Neural cell (in vitro differentiated cells): ENCODE results near the gene RAPGEF3. TPM values are rescaled to one million over a fixed set of nuclear protein-coding genes. Genes with fewer than 3 reads are reported as not detected.

Source experiments
- H2AFZ ChIP-seq: fragments of 200-600, 300-800 bp; sonication (generic), shearing (Covaris generic); 2 replicates; pipeline ENCODE4 v1.6.0; 2014; ENCODE audit warnings: low read depth, mild to moderate bottlenecking, antibody characterized with exemption, low read length, moderate library complexity
- H3F3A ChIP-seq: fragments of 200-600 bp; shearing (Covaris generic); 2 replicates; pipeline ENCODE4 v1.6.1; 2016; ENCODE audit warnings: mild to moderate bottlenecking, moderate library complexity, mixed read lengths, antibody characterized with exemption, low read length; ENCODE audit not compliant: insufficient read depth, poor library complexity, severe bottlenecking
- H3K27ac ChIP-seq: fragments of 200-600, 300-800 bp; sonication (generic), shearing (Covaris generic); 2 replicates; pipeline ENCODE4 v1.5.1; 2014; ENCODE audit warnings: mild to moderate bottlenecking, low read length, moderate library complexity
- H3K27me3 ChIP-seq: fragments of 300-800, 200-600 bp; sonication (generic), shearing (Covaris generic); 2 replicates; pipeline ENCODE4 v1.6.0; 2014; ENCODE audit warnings: mild to moderate bottlenecking, low read depth, low read length, moderate library complexity; ENCODE audit not compliant: insufficient read depth
- H3K36me3 ChIP-seq: fragments of 300-800, 200-600 bp; sonication (generic), shearing (Covaris generic); 2 replicates; pipeline ENCODE4 v1.5.1; 2014; ENCODE audit warnings: mild to moderate bottlenecking, antibody characterized with exemption, low read length, moderate library complexity; ENCODE audit not compliant: insufficient read depth
- H3K4me2 ChIP-seq: fragments of 300-800, 200-600 bp; sonication (generic), shearing (Covaris generic); 2 replicates; pipeline ENCODE4 v1.6.0; 2014; ENCODE audit warnings: mild to moderate bottlenecking, low read length
- H3K4me3 ChIP-seq: fragments of 300-800, 200-600 bp; sonication (generic), shearing (Covaris generic); 2 replicates; pipeline ENCODE4 v1.5.1; 2014; ENCODE audit warnings: mild to moderate bottlenecking, low read length, moderate library complexity
- H3K79me2 ChIP-seq: fragments of 200-600 bp; shearing (Covaris generic); replicated peaks from 2 replicates; pipeline ENCODE4 v1.6.0; 2014; ENCODE audit warnings: mild to moderate bottlenecking, low read length, moderate library complexity; ENCODE audit not compliant: insufficient read depth
- H3K9ac ChIP-seq: fragments of 300-800, 200-600 bp; sonication (generic), shearing (Covaris generic); 2 replicates; pipeline ENCODE4 v1.6.1; 2016; ENCODE audit warnings: mild to moderate bottlenecking, low read length, mixed read lengths
- H3K9me2 ChIP-seq: fragments of 200-600 bp; shearing (Covaris generic); 2 replicates; pipeline ENCODE4 v1.6.1; 2016; ENCODE audit warnings: mild to moderate bottlenecking, low read length, mixed read lengths; ENCODE audit not compliant: insufficient read depth
- H3K9me3 ChIP-seq: fragments of 200-600, 300-800 bp; sonication (generic), shearing (Covaris generic); 2 replicates; pipeline ENCODE4 v1.6.1; 2016; ENCODE audit warnings: mild to moderate bottlenecking, mixed run types, low read length, moderate library complexity, mixed read lengths
- H4K20me1 ChIP-seq: fragments of 200-600 bp; shearing (Covaris generic); 2 replicates; pipeline ENCODE4 v1.6.1; 2016; ENCODE audit warnings: mild to moderate bottlenecking, mixed run types; ENCODE audit not compliant: insufficient read depth
- EP300 ChIP-seq: fragments of 450-650 bp; conservative IDR thresholded peaks from 2 replicates; pipeline ENCODE4 v1.6.1; 2014; ENCODE audit warnings: antibody characterized with exemption, mild to moderate bottlenecking, moderate library complexity; ENCODE audit not compliant: poor library complexity, severe bottlenecking
- EZH2 ChIP-seq: fragments of 200-600, 300-800 bp; shearing (Covaris generic), sonication (generic); IDR thresholded peaks from 2 replicates; pipeline ENCODE4 v1.6.1; 2014; ENCODE audit warnings: antibody characterized with exemption, low read length, borderline replicate concordance, mild to moderate bottlenecking; ENCODE audit not compliant: insufficient read depth, poor library complexity, severe bottlenecking
- MXI1 ChIP-seq: fragments of 450-650 bp; conservative IDR thresholded peaks from 2 replicates; pipeline ENCODE4 v1.6.1; 2014; ENCODE audit warnings: antibody characterized with exemption, mild to moderate bottlenecking; ENCODE audit not compliant: poor library complexity, severe bottlenecking
- POLR2AphosphoS5 ChIP-seq: IDR thresholded peaks from 2 replicates; pipeline ENCODE4 v1.6.1; 2012
- RAD21 ChIP-seq: fragments of 450-650 bp; conservative IDR thresholded peaks from 2 replicates; pipeline ENCODE4 v1.6.1; 2014; ENCODE audit warnings: antibody characterized with exemption, mild to moderate bottlenecking, moderate library complexity
- SMC3 ChIP-seq: fragments of 450-650 bp; conservative IDR thresholded peaks from 2 replicates; pipeline ENCODE4 v1.6.1; 2014; ENCODE audit warnings: antibody characterized with exemption, mild to moderate bottlenecking, moderate library complexity; ENCODE audit not compliant: poor library complexity
- TAF1 ChIP-seq: IDR thresholded peaks from 2 replicates; pipeline ENCODE4 v1.6.1; 2012; ENCODE audit warnings: low read depth
- polyA plus RNA-seq: library from polyadenylated mRNA; depleted of rRNA; stranded (reverse); fragments of >200 nt; gene quantifications from 2 replicates; pipeline ENCODE4 v1.2.3, GENCODE V29; 2014
- TF ChIP-seq, protein P1 (sequence below): fragments of 450-650 bp; IDR thresholded peaks from 2 replicates; pipeline ENCODE4 v1.5.1; 2014; ENCODE audit warnings: antibody characterized with exemption, mild to moderate bottlenecking, moderate library complexity; ENCODE audit not compliant: poor library complexity, severe bottlenecking
- TF ChIP-seq, protein P2 (sequence below): IDR thresholded peaks from 2 replicates; pipeline ENCODE4 v1.6.1; 2012; ENCODE audit warnings: borderline replicate concordance

Gene RAPGEF3
- polyA plus RNA-seq, 1 donor from 2014 or later = 1.5 TPM

DNA sequence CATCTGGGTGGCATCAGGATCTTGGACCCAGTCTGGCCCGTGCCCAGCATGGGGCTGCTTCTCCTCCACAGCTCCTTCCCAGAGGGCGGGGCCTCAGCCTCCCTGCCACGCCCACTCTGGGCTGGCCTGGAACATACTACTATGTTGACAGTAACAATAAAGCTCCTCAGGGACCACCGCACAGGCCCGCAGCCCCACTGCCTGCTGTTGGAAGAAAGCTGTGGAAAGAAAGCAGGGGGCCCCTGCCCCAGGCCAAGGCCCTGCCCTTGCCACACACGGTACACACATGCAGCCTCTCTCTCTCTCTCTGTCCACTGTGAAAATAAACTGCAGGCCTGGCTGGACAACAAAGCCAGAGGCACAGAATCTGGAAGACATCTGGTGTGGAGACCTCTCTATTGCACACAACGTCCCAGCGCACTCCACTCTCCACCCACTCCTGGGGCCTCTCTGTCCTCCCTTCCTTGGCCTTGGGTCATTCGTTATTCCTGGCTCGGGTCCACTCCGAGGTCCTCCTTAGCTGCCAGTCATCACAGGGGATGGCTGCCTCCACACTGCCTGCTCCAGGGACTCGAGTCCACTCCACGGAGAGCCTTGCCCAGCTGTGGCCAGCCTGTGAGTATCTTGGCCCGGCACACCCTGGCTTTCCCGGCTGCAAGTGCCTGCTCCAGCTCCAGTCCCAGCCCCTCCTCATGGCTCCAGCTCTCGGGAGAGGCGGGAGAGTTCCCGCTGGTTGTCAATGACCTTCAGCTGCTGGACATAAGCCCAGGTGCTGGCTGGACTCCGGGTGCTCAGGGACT lies 21.6 kb downstream of the RAPGEF3 start:
- Histone ChIP-seq H3K4me3 (no peak overlapping the region), H3K27me3 (no peaks in the 10 kb centered on the region), H2AFZ (no peak overlapping the region), H4K20me1 (no peaks in the 10 kb centered on the region), H3K36me3 (no peaks in the 10 kb centered on the region), H3K9me3 (no peaks in the 10 kb centered on the region), H3F3A (no peaks in the 10 kb centered on the region), H3K9ac (no peak overlapping the region), H3K27ac (no peak overlapping the region), H3K79me2 (no peaks in the 10 kb centered on the region), H3K4me2 (no peak overlapping the region), H3K9me2 (no peaks in the 10 kb centered on the region)
- TF ChIP-seq EZH2 (no peak), MXI1 (no peak)

DNA sequence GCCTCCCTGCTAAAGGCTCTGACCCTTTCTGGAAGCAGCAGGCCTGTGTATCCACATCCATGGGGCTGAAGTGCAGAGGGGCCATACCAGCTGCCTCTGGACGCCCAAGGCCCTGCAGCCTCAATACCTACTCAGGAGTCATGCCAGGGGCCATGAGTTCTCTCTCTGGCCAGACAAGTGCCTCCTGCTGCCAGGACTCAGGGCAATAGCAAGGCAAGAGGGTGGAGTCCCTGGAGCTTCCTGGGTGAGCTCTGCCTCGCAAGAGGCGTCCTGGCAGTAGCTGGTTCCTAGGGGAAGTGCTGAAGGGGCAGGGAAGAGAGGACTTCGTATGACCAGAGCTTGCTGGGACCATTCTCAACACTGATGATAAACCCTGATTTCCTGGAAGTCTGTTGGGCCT lies 22.5 kb downstream of the RAPGEF3 start:
- H3F3A ChIP-seq = no peaks in the 10 kb centered on the region
- H3K27me3 ChIP-seq = no peaks in the 10 kb centered on the region
- no peak overlapping the region for H3K4me3 ChIP-seq
- TF ChIP-seq TAF1 = no peak
- H3K79me2 ChIP-seq = no peaks in the 10 kb centered on the region
- no peak overlapping the region for H3K4me2 ChIP-seq
- no peaks in the 10 kb centered on the region for H4K20me1 ChIP-seq
- H3K27ac ChIP-seq = no peak overlapping the region
- no peaks in the 10 kb centered on the region for H3K9me3 ChIP-seq
- H3K9me2 ChIP-seq = no peaks in the 10 kb centered on the region
- H3K9ac ChIP-seq = no peak overlapping the region
- H3K36me3 ChIP-seq = no peaks in the 10 kb centered on the region
- no peak overlapping the region for H2AFZ ChIP-seq

DNA sequence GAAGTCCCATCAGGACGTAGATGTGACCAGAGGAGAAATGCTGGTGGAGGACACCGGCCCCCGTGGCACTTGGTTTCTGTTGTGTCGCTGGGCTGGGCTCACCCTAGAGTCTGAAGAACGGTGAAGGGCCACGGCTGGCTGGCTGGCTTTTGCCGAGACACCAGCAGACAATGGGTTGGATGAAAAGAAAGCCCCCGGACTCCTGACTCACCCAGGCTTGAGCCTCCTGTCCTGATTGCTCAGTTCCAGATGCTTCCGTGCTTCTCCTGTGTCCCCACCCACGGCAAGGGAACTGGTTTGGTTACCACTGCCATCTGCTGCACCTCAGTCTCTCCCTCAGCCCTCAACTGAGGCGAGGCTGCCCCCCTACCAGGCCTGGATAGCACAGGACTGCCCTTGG lies 23.0 kb downstream of the RAPGEF3 start:
- Histone ChIP-seq H3K9me2 (no peaks in the 10 kb centered on the region), H3K4me3 (no peak overlapping the region), H3K36me3 (no peaks in the 10 kb centered on the region), H3K9me3 (no peaks in the 10 kb centered on the region), H2AFZ (no peak overlapping the region), H3K4me2 (no peak overlapping the region), H3K9ac (no peak overlapping the region), H3K27me3 (no peaks in the 10 kb centered on the region), H3F3A (no peaks in the 10 kb centered on the region), H3K79me2 (no peaks in the 10 kb centered on the region), H3K27ac (no peak overlapping the region), H4K20me1 (no peaks in the 10 kb centered on the region)
- no peak for TF ChIP-seq POLR2AphosphoS5
- TF ChIP-seq, protein P1, sequence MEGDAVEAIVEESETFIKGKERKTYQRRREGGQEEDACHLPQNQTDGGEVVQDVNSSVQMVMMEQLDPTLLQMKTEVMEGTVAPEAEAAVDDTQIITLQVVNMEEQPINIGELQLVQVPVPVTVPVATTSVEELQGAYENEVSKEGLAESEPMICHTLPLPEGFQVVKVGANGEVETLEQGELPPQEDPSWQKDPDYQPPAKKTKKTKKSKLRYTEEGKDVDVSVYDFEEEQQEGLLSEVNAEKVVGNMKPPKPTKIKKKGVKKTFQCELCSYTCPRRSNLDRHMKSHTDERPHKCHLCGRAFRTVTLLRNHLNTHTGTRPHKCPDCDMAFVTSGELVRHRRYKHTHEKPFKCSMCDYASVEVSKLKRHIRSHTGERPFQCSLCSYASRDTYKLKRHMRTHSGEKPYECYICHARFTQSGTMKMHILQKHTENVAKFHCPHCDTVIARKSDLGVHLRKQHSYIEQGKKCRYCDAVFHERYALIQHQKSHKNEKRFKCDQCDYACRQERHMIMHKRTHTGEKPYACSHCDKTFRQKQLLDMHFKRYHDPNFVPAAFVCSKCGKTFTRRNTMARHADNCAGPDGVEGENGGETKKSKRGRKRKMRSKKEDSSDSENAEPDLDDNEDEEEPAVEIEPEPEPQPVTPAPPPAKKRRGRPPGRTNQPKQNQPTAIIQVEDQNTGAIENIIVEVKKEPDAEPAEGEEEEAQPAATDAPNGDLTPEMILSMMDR = no peak
- TF ChIP-seq MXI1 = no peak
- TF ChIP-seq EP300 = no peak
- TF ChIP-seq, protein P2, sequence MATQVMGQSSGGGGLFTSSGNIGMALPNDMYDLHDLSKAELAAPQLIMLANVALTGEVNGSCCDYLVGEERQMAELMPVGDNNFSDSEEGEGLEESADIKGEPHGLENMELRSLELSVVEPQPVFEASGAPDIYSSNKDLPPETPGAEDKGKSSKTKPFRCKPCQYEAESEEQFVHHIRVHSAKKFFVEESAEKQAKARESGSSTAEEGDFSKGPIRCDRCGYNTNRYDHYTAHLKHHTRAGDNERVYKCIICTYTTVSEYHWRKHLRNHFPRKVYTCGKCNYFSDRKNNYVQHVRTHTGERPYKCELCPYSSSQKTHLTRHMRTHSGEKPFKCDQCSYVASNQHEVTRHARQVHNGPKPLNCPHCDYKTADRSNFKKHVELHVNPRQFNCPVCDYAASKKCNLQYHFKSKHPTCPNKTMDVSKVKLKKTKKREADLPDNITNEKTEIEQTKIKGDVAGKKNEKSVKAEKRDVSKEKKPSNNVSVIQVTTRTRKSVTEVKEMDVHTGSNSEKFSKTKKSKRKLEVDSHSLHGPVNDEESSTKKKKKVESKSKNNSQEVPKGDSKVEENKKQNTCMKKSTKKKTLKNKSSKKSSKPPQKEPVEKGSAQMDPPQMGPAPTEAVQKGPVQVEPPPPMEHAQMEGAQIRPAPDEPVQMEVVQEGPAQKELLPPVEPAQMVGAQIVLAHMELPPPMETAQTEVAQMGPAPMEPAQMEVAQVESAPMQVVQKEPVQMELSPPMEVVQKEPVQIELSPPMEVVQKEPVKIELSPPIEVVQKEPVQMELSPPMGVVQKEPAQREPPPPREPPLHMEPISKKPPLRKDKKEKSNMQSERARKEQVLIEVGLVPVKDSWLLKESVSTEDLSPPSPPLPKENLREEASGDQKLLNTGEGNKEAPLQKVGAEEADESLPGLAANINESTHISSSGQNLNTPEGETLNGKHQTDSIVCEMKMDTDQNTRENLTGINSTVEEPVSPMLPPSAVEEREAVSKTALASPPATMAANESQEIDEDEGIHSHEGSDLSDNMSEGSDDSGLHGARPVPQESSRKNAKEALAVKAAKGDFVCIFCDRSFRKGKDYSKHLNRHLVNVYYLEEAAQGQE = no peak
- TF ChIP-seq SMC3 = no peak
- TF ChIP-seq EZH2 = no peak
- TF ChIP-seq TAF1 = no peak
- TF ChIP-seq RAD21 = no peak
